ENCODE data around the gene RTN1. TPM values are rescaled to one million over a fixed set of nuclear protein-coding genes. Genes with fewer than 3 reads are reported as not detected.

Gene RTN1
- total RNA-seq, 1 donor from 2014 or later, result 5.9 TPM

- DNase-seq, result no peak
Observed at GRCh38 chr14:59787045-59787674, 83.4 kb downstream of the RTN1 start.

- no peak for DNase-seq
Observed at GRCh38 chr14:59785629-59786028, 84.9 kb downstream of the RTN1 start.

GRCh38 chr14:59782760-59783159 is 87.8 kb downstream of the RTN1 start:
- no peak for DNase-seq

- no peak for DNase-seq
Observed at GRCh38 chr14:59777006-59777579, 93.5 kb downstream of the RTN1 start.

- no peak for DNase-seq
Observed at GRCh38 chr14:59776468-59776867, 94.1 kb downstream of the RTN1 start.

GRCh38 chr14:59772233-59772632 is 98.3 kb downstream of the RTN1 start:
- DNase-seq, result no peak

GRCh38 chr14:59771577-59771976 is 99.0 kb downstream of the RTN1 start:
- DNase-seq, result no peak

- DNase-seq, result no peak
Observed at GRCh38 chr14:59769586-59769985, 101.0 kb downstream of the RTN1 start.

- DNase-seq, result no peak
Observed at GRCh38 chr14:59768855-59769375, 101.7 kb downstream of the RTN1 start.

- no peak for DNase-seq
Observed at GRCh38 chr14:59761851-59762250, 108.7 kb downstream of the RTN1 start.

- no peak for DNase-seq
Observed at GRCh38 chr14:59755409-59756135, 115.0 kb downstream of the RTN1 start.

GRCh38 chr14:59754256-59754655 is 116.3 kb downstream of the RTN1 start:
- no peak for DNase-seq

GRCh38 chr14:59753512-59753911 is 117.1 kb downstream of the RTN1 start:
- DNase-seq, result no peak

GRCh38 chr14:59751578-59751977 is 119.0 kb downstream of the RTN1 start:
- no peak for DNase-seq

- DNase-seq, result no peak
Observed at GRCh38 chr14:59739794-59740193, 130.8 kb downstream of the RTN1 start.

GRCh38 chr14:59728304-59728703 is 142.3 kb downstream of the RTN1 start:
- no peak for DNase-seq

- DNase-seq, result no peak
Observed at GRCh38 chr14:59727073-59727661, 143.4 kb downstream of the RTN1 start.

- no peak for DNase-seq
Observed at GRCh38 chr14:59711080-59711479, 159.5 kb downstream of the RTN1 start.

GRCh38 chr14:59707778-59708561 is 162.6 kb downstream of the RTN1 start:
- peak; percentile 28 for DNase-seq

GRCh38 chr14:59705866-59706265 is 164.7 kb downstream of the RTN1 start:
- DNase-seq, result no peak

- DNase-seq, result no peak
Observed at GRCh38 chr14:59705245-59705644, 165.3 kb downstream of the RTN1 start.

GRCh38 chr14:59704054-59704645 is 166.4 kb downstream of the RTN1 start:
- DNase-seq, result no peak
